Brain microvascular endothelial cell (primary cell): ENCODE results near the gene GALNTL6.

Experiments
- DNase-seq: peaks from one replicate; pipeline ENCODE4 v3.0.0-alpha.2; 2020
- H3K27ac ChIP-seq: fragments of 250-450 bp; sonication (Bioruptor Pico); 2 replicates; pipeline ENCODE4 v1.5.1; 2020; ENCODE audit warnings: mild to moderate bottlenecking, moderate library complexity
- H3K27me3 ChIP-seq: fragments of 250-450 bp; sonication (Bioruptor Pico); replicated peaks from 2 replicates; pipeline ENCODE4 v1.5.1; 2020; ENCODE audit warnings: mild to moderate bottlenecking
- H3K36me3 ChIP-seq: fragments of 250-450 bp; sonication (Bioruptor Pico); replicated peaks from 2 replicates; pipeline ENCODE4 v1.5.1; 2020; ENCODE audit warnings: mild to moderate bottlenecking
- H3K4me3 ChIP-seq: 2 replicates; pipeline ENCODE4 v1.5.1; 2011; ENCODE audit warnings: low read depth, mild to moderate bottlenecking, control low read depth, low read length, moderate library complexity
- in situ Hi-C: cut with HindIII; loops from 2 replicates; pipeline ENCODE4 v1.10.0; 2017; ENCODE audit warnings: low sequenced_read_pairs, low pct_ligation_motif_present
- TF ChIP-seq, protein P1 (sequence below): IDR thresholded peaks from 2 replicates; pipeline ENCODE4 v1.5.1; 2011; ENCODE audit warnings: low read depth, mild to moderate bottlenecking, moderate library complexity, low read length, control low read depth, inconsistent platforms; ENCODE audit errors: missing control alignments

Gene GALNTL6

DNA sequence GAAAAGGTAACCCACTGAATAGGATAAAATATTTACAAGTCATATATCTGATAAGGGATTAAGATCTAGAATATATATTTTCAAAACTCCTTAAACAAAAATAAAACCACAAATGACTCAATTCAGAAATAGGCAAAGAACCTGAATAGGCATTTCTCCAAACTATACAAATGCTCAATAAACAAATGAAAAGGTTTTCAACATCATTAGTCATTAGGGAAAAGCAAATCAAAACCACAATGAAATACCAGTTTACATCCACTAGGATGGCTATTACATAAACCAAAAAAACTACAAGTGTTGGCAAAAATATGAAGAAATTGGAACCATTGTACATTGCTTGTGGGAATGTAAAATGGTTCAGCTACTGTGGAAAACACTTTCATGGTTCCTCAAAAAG, 1188.4 kb downstream of the GALNTL6 start:
- no peak for DNase-seq
- in situ Hi-C loops = loop anchor here (25.0 kb wide), 1 partner anchor 261 kb away; no protein-coding TSS in a partner anchor
- no peaks in the 10 kb centered on the region for H3K36me3 ChIP-seq
- H3K4me3 ChIP-seq = no peak overlapping the region
- H3K27me3 ChIP-seq = no peaks in the 10 kb centered on the region
- H3K27ac ChIP-seq = no peak overlapping the region
- TF ChIP-seq, protein P1, sequence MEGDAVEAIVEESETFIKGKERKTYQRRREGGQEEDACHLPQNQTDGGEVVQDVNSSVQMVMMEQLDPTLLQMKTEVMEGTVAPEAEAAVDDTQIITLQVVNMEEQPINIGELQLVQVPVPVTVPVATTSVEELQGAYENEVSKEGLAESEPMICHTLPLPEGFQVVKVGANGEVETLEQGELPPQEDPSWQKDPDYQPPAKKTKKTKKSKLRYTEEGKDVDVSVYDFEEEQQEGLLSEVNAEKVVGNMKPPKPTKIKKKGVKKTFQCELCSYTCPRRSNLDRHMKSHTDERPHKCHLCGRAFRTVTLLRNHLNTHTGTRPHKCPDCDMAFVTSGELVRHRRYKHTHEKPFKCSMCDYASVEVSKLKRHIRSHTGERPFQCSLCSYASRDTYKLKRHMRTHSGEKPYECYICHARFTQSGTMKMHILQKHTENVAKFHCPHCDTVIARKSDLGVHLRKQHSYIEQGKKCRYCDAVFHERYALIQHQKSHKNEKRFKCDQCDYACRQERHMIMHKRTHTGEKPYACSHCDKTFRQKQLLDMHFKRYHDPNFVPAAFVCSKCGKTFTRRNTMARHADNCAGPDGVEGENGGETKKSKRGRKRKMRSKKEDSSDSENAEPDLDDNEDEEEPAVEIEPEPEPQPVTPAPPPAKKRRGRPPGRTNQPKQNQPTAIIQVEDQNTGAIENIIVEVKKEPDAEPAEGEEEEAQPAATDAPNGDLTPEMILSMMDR = no peak

DNA sequence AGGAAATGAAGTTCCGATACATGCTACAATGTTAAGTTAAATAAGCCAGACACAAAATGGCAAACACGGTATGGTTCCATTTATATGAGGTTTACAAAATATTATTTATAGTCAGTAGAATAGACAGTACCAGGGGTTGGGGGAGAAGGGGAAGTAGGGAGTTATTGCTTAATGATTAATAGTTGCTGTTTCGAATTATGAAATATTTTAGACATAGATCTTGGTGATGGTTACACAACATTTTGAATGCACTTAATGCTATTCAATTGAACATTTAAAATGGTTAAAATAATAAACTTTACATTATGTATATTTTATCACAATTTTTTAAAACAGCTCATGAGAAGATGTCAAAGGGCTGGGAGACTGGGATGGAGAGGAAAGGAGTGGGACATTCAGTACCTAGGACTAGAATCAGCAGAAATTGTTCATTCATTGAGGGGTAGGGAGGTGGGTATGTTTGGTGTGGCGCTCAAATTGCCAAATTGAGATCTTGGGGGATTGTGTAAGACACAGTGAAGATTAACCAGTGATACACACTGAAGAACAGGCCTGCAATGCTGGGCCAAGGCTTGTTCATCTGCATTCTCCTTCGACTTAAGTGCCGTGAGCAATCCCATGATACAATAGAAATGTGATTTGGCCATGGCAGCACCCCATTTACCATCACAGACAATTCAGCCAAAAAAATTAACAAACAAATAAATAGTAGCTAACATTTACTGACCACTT, 1189.8 kb downstream of the GALNTL6 start:
- H3K4me3 ChIP-seq = no peak overlapping the region
- H3K36me3 ChIP-seq = no peaks in the 10 kb centered on the region
- TF ChIP-seq, protein P1 = no peak
- in situ Hi-C loops = loop anchor here (25.0 kb wide), 1 partner anchor 259 kb away; no protein-coding TSS in a partner anchor
- H3K27me3 ChIP-seq = no peaks in the 10 kb centered on the region
- no peak for DNase-seq
- H3K27ac ChIP-seq = no peak overlapping the region

DNA sequence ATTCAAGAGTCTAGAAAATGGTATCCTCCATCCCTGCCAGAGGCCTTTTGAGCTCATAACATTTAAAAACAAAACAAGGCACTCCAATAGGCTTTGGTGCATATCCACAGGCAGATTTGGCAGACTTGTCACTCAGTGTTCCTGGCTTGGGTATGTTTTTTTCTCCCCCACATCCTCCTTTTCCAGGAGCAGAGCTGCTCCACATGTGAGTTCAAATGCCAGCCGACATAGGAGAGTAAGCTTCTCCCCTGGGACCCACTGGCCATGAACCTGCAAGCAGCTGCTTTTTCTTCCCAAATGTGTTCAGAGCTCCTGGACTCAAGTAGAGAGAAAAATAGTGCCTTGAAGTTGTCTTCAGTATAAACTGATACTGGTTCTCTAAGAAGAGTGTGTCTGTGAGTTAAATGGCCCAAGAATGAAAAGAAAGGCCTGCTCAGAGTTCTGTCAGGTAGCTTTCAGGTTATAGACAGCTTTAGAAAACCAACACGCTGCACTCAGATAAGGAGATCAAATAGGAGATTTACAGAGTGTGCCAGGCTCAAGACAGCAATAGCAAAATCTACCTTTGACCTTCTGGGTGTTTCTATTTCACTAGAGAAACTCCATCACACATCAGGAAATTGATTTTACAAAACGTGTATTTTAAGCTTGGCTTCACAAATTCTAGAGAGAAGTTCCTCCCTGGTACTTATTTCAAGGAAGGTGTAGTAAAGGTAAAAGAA, 1192.9 kb downstream of the GALNTL6 start:
- DNase-seq = no peak
- H3K36me3 ChIP-seq = no peaks in the 10 kb centered on the region
- H3K4me3 ChIP-seq = no peak overlapping the region
- H3K27ac ChIP-seq = no peak overlapping the region
- H3K27me3 ChIP-seq = no peaks in the 10 kb centered on the region
- TF ChIP-seq, protein P1 = no peak
- in situ Hi-C loops = loop anchor here (25.0 kb wide), 1 partner anchor 256 kb away; no protein-coding TSS in a partner anchor

DNA sequence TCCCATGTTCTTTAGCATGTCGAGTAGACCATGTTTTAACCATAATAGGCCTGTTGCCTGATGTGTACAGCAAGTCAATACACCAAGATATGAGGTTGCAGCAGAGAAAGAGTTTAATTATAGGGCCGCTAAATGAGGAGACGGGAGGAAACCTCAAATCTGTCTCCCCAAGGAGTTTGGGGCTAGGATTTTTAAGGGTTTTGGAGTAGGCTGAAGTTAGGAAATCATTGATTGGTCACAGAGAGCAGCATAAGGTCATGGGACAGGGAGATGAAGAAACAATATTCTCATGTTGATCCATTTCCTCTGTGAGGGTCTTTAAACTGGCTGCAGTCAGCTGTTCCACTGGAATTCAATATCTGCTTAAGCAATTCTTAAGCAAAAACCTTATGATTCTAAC, 1195.2 kb downstream of the GALNTL6 start:
- no peak overlapping the region for H3K4me3 ChIP-seq
- no peak for DNase-seq
- no peak overlapping the region for H3K27ac ChIP-seq
- H3K36me3 ChIP-seq = no peaks in the 10 kb centered on the region
- in situ Hi-C loops = loop anchor here (25.0 kb wide), 1 partner anchor 254 kb away; no protein-coding TSS in a partner anchor
- TF ChIP-seq, protein P1 = no peak
- no peaks in the 10 kb centered on the region for H3K27me3 ChIP-seq

DNA sequence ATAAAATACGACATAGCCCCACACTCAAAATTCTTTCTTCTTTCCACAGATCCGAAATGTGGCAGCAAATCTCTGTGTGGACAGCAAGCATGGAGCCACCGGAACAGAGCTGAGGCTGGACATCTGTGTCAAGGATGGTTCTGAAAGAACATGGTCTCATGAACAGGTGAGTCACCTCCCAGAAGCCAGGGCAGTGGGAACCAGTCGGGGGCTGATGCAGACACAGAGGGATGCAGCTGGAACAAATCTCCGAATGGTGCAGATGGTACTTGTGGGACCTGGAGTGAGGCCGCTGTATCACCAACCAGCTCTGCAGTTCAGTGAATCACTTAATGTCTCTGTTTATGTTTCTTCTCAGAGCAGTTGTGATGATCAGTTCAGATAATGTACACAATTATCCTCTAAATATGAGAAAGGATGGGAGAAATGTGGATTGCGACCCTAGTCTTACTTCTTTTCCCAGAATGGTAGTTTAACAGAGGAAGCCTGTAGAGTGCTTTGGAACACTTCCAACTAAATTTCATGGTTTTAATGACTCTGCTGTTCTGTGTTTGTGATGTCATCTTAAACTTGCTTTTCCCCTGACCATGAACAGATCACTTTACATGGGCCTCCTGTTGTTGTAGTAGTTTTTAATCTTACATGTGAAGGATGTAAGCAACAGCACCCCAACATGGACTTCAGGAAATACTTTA, 1196.1 kb downstream of the GALNTL6 start:
- no peak for DNase-seq
- Histone ChIP-seq H3K36me3 (no peaks in the 10 kb centered on the region), H3K4me3 (no peak overlapping the region), H3K27me3 (no peaks in the 10 kb centered on the region), H3K27ac (no peak overlapping the region)
- in situ Hi-C loops = loop anchor here (25.0 kb wide), 1 partner anchor 253 kb away; no protein-coding TSS in a partner anchor
- TF ChIP-seq, protein P1 = no peak
